ENCODE results near the gene EID2B.

EID2B gene

DNA sequence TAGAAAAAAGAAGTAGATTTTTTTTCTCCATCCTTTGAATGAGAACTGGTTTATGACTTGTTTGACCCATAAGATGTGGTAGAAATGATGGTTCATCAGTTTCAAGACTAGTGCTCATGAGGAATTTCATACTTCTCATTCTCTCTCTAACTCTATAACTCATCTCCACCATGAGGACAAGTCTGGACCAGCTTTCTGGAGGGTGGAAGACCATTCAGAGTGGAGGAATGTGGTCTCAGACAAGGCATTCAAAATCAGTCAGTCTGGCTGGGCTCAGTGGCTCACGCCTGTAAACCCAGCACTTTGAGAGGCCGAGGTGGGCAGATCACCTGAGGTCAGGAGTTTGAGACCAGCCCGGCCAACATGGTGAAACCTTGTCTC, 10.8 kb upstream of the EID2B start:
- TF ChIP-seq, protein P1, sequence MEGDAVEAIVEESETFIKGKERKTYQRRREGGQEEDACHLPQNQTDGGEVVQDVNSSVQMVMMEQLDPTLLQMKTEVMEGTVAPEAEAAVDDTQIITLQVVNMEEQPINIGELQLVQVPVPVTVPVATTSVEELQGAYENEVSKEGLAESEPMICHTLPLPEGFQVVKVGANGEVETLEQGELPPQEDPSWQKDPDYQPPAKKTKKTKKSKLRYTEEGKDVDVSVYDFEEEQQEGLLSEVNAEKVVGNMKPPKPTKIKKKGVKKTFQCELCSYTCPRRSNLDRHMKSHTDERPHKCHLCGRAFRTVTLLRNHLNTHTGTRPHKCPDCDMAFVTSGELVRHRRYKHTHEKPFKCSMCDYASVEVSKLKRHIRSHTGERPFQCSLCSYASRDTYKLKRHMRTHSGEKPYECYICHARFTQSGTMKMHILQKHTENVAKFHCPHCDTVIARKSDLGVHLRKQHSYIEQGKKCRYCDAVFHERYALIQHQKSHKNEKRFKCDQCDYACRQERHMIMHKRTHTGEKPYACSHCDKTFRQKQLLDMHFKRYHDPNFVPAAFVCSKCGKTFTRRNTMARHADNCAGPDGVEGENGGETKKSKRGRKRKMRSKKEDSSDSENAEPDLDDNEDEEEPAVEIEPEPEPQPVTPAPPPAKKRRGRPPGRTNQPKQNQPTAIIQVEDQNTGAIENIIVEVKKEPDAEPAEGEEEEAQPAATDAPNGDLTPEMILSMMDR (IDR thresholded peaks at IDR 0.05) = no peak

DNA sequence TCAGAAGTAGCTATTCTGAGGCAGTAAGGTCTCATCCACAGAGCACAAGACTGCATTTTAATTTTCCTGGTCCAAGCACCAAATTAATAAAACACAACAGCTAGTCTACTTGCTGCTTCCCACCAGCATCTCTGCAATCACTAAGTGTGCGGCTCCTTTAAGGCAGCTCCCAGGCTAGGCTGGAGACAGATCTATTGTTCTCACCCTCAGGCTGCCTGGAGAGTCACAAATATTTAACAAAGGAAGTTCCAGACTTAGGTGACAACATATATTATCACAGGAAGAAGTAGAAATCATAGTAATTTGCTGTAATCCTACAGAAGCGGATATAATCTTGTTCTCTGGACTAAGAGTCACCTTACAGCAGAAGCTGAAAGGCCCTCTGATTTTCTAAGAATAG, 9.6 kb upstream of the EID2B start:
- TF ChIP-seq, protein P1 (IDR thresholded peaks at IDR 0.05) = no peak

DNA sequence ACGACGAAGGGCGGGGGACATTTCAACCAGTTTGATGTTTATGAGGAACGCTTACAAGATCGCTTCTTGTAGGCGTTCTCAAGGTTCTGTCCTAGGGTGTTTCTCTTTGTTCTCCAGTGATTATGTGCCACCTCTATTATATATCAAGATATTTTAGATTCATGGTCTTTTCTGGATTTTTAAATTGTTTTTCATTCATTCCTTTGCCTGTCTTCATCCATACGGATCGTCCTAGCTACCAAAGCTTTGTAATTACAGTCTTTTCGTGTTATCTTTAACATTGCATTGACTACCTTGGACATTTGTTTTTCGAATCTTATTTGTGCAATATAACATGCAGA, 7.7 kb upstream of the EID2B start:
- TF ChIP-seq, protein P1 (IDR thresholded peaks at IDR 0.05) = no peak; the same call in 1 of the 2 replicates

DNA sequence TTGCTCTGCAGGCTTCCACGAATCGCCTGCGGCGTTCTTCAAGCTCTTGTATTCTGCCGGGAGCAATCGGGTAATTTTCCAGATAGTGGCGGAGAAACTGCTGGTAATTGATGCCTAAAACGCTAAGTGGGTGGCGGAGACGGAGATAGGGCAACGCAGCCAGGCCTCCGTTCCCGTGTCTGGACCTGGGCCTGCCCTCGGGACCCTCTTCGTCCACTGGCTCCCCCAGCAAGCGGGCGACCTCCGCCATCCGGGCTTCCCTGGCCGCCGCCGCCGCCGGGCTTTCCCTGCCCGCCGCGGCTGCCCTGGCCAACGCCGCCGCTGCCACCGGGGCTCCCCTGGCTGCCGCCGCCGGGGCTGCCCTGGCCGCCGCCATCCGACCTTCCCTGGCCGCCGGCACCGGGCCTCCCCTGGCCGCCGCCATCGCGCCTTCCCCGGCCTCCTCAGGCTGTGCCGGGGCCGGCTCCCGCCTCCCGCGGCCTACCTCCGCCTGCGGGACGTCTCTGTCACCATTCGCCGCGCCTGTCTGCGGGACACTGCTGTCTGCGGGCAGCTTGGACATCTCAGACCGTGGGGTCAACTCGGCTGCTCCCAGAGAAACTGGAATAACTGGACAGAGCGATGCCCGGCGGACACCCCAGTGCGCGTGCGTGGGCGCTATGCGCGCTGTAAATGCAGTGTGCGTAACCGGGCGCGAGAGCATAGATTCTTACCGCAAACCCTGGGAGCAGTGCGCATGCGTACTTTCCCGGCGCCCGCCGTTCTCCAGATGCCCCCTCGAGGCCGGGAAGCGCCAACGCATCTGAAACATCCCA, 7.1 kb upstream of the EID2B start, which contains the start of gene EID2:
EID2 (minus strand) TSS at position 644 of the 815 bp plus-strand sequence; CDS start at position 562, 82 bp downstream.
- TF ChIP-seq, protein P1 (IDR thresholded peaks at IDR 0.05) = peak; percentile 76

DNA sequence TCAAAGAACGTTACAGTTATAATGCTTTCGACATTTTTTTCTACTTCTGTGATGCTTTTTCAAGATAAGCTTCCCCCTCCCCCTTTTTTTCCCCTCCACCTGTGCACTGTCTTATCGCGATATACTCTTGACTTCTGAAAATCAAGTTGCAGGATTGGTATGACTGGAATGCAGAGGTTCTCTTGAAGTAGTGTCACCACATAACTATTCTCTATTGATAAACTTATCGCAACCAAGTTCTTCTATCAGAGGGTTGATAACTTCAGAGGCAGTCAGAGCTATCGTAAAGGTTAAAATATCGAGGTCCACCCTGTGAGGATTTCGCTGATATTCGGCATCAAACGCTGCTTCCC, 6.5 kb upstream of the EID2B start:
- TF ChIP-seq, protein P1 (IDR thresholded peaks at IDR 0.05) = no peak

DNA sequence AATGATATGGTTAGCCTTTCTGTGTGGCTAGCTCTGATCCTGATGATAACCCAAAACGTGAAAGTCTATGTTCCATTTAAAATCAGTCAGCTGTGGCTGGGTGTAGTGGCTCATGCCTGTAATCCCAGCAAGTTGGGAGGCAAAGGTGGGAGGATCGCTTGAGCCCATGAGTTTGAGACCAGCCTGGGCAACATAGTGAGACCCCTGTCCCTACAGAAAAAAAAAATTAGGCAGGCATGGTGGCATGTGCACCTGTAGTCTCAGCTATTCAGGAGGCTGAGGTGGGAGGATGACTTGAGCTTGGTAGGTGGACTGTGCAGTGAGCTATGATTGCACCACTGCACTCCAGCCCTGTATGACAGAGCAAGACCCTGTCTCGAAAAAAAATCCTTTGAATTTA, 1.1 kb upstream of the EID2B start:
- TF ChIP-seq, protein P1 (IDR thresholded peaks at IDR 0.05) = no peak

DNA sequence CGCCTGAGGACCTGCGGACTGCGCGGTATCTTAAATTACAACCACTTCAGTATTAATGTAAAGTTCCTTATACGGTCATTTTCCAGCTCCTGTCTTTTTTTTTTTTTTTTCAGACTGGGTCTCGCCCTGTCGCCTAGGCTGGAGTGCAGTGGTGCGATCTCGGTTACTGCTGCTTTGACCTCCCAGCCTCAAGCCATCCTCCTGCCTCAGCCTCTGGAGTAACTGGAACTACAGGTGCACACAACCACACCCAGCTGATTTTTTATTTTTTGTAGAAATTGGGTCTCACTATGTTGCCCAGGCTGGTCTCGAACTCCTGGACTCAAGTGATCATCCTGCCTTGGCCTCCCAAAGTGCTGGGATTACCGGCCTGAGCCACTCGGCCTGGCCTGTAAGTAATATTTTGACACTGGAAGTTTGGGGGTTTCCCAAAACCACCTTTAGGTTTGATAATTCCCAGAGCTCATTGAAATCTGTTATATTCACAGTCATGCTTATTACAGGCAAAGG, 406 bp upstream of the EID2B start:
- TF ChIP-seq, protein P1 (IDR thresholded peaks at IDR 0.05) = no peak
